GM12874 (cell line): ENCODE measurements around the gene ZNF343.

Experiments used
- CTCF ChIP-seq: IDR thresholded peaks from 2 replicates; pipeline ENCODE4 v1.5.1; 2011; ENCODE audit warnings: low read depth, mild to moderate bottlenecking, control low read depth, low read length, moderate library complexity; ENCODE audit not compliant: insufficient read depth

ZNF343 gene

GRCh38 chr20:2508631-2509467 is at the start of gene ZNF343:
ZNF343 (minus strand) TSS chr20:2508915; CDS start chr20:2493895, 15,020 bp downstream.
- TF ChIP-seq CTCF: no peak

- TF ChIP-seq CTCF: no peak
Observed at GRCh38 chr20:2557873-2558580, 49.3 kb upstream of the ZNF343 start.

GRCh38 chr20:2545594-2545993 is 36.9 kb upstream of the ZNF343 start:
- TF ChIP-seq CTCF: no peak

- TF ChIP-seq CTCF: no peak
Observed at GRCh38 chr20:2544211-2544610, 35.5 kb upstream of the ZNF343 start.

- no peak for TF ChIP-seq CTCF
Observed at GRCh38 chr20:2542361-2542760, 33.6 kb upstream of the ZNF343 start.

GRCh38 chr20:2541940-2542339 is 33.2 kb upstream of the ZNF343 start:
- no peak for TF ChIP-seq CTCF

GRCh38 chr20:2538931-2539720 is 30.4 kb upstream of the ZNF343 start:
- no peak for TF ChIP-seq CTCF
